ENCODE data around the gene SNRPD2. TPM values are rescaled to one million over a fixed set of nuclear protein-coding genes. Genes with fewer than 3 reads are reported as not detected.

Gene SNRPD2
- total RNA-seq, 4 donors from 2014 or later = 113 to 201 (median 152) TPM

DNA sequence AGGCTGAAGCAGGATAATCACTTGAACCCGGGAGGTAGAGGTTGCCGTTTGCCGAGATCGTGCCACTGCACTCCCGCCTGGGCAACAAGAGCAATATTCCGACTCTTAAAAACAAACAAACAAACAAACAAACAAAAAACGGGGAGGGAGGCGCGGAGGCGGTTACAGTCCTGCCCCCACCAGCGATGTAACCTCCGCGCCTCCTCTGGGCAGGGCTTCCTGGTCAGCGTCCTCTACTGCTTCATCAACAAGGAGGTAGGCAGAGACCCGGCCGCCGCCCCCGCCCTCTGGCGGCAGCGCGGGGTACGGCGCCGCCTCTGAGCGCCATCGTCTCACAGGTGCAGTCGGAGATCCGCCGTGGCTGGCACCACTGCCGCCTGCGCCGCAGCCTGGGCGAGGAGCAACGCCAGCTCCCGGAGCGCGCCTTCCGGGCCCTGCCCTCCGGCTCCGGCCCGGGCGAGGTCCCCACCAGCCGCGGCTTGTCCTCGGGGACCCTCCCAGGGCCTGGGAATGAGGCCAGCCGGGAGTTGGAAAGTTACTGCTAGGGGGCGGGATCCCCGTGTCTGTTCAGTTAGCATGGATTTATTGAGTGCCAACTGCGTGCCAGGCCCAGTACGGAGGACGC lies 10.2 kb downstream of the SNRPD2 start:
- H3K9me3 ChIP-seq = no peaks in the 10 kb centered on the region
- WGBS, 2 donors (ENCODE audit: low coverage in 1 of 2) = 3 to 7% methylated on average over 9 to 13 of the region's 51 CpGs
- H3K4me1 ChIP-seq = peaks cover 0 to 34% (median 8%) of the 10 kb centered on the region in 3 donors
- H3K27me3 ChIP-seq = peaks cover 40% of the 10 kb centered on the region
- TF ChIP-seq POLR2A (IDR thresholded peaks at IDR 0.05) (no peak), POLR2AphosphoS5 (IDR thresholded peaks at IDR 0.05) (peak; percentile 7), CTCF (IDR thresholded peaks at IDR 0.05) (peak in 3 of 4 experiments; percentile 93 to 97 (median 97)), EP300 (IDR thresholded peaks at IDR 0.05) (no peak)
- peak overlapping the region; percentile 11 to 51 for H3K4me3 ChIP-seq
- peak; percentile 95 for ATAC-seq
- H3K27ac ChIP-seq = peak overlapping the region in 3 of 4 donors; percentile 81 to 84 (median 82)
- peaks cover 0 to 32% of the 10 kb centered on the region in 2 donors for H3K36me3 ChIP-seq

DNA sequence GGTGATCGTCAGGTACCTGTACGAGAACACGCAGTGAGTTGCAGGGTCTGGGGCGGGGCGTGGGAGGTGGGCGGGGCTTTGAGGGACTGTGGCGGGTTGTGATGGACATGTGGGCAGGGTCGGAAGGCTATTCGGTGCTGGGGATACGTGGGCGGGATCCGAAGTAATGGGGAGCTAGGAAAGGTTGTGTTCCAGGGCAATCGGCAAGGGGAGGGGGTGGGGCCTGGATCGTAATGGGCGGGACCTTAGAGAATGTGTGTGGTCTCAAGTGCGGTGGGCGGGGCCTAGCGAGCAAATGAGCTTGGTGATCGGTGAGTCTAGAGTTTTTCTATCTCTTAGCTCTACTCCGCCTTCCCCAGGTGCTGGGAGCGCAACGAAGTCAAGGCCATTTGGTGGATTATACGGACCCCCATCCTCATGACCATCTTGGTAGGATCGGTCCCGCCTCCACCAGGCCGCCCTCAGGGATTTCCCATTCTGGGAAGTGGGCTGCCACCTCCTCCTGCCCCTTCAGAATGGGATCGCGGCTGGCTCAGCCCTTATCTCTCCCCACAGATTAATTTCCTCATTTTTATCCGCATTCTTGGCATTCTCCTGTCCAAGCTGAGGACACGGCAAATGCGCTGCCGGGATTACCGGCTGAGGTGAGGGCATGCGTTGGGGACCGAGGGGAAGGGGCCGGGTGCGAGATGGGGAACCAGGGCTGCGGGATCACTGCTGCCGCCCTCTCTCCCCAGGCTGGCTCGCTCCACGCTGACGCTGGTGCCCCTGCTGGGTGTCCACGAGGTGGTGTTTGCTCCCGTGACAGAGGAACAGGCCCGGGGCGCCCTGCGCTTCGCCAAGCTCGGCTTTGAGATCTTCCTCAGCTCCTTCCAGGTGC lies 14.2 kb downstream of the SNRPD2 start:
- no peaks in the 10 kb centered on the region for H3K9me3 ChIP-seq
- no peak for TF ChIP-seq POLR2A (IDR thresholded peaks at IDR 0.05)
- no peak for TF ChIP-seq CTCF (IDR thresholded peaks at IDR 0.05)
- no peak for TF ChIP-seq EP300 (IDR thresholded peaks at IDR 0.05)
- TF ChIP-seq POLR2AphosphoS5 (IDR thresholded peaks at IDR 0.05) = no peak
- WGBS, 2 donors (ENCODE audit: low coverage in 1 of 2) = 0 to 1% methylated on average over 2 to 22 of the region's 49 CpGs
- no peaks in the 10 kb centered on the region for H3K36me3 ChIP-seq
- H3K27ac ChIP-seq = no peak overlapping the region
- H3K4me3 ChIP-seq = peak overlapping the region in 1 of 2 donors; percentile 32
- peaks cover 0 to 34% (median 8%) of the 10 kb centered on the region in 3 donors for H3K4me1 ChIP-seq
- ATAC-seq = no peak
- peaks cover 76% of the 10 kb centered on the region for H3K27me3 ChIP-seq

GRCh38 chr19:45676851-45677263 lies 14.9 kb downstream of the SNRPD2 start:
- ATAC-seq = no peak
- 19% methylated on average over 8 of the region's 28 CpGs; no CpG with 5 or more reads in 1 of the 2 donors for WGBS, 2 donors (ENCODE audit: low coverage in 1 of 2)
- peaks cover 0 to 30% (median 8%) of the 10 kb centered on the region in 3 donors for H3K4me1 ChIP-seq
- no peaks in the 10 kb centered on the region for H3K9me3 ChIP-seq
- no peak overlapping the region for H3K27ac ChIP-seq
- H3K27me3 ChIP-seq = peaks cover 84% of the 10 kb centered on the region
- no peak for TF ChIP-seq CTCF (IDR thresholded peaks at IDR 0.05)
- peak overlapping the region in 1 of 2 donors; percentile 32 for H3K4me3 ChIP-seq
- H3K36me3 ChIP-seq = no peaks in the 10 kb centered on the region

DNA sequence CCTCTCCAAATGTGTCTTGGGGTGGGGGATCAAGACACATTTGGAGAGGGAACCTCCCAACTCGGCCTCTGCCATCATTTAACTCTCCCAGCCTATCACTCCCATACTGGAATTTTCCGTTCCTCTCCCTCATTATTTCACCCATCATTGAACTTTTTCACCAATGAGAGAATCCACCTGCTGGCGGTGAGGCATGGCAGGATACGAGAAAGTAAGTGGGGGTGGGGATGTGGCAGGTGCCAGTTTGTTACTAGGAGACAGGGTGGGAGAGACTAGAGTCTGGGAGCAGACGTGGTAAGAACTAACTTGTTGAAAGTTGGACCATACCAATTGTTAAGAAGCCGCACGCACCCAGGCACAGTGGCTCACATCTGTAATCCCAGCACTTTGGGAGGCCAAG lies 16.8 kb downstream of the SNRPD2 start:
- H3K27ac ChIP-seq = no peak overlapping the region
- WGBS, 2 donors (ENCODE audit: low coverage in 1 of 2) = 43% methylated on average over 3 of the region's 7 CpGs; no CpG with 5 or more reads in 1 of the 2 donors
- no peak for ATAC-seq
- H3K4me3 ChIP-seq = no peak overlapping the region
- no peak for TF ChIP-seq CTCF (IDR thresholded peaks at IDR 0.05)
- no peak for TF ChIP-seq POLR2A (IDR thresholded peaks at IDR 0.05)
- TF ChIP-seq POLR2AphosphoS5 (IDR thresholded peaks at IDR 0.05) = no peak
- TF ChIP-seq EP300 (IDR thresholded peaks at IDR 0.05) = no peak
- peaks cover 0 to 30% (median 11%) of the 10 kb centered on the region in 3 donors for H3K4me1 ChIP-seq
- no peaks in the 10 kb centered on the region for H3K9me3 ChIP-seq
- H3K36me3 ChIP-seq = no peaks in the 10 kb centered on the region
- H3K27me3 ChIP-seq = peaks cover 97% of the 10 kb centered on the region

Data from gastroesophageal sphincter (tissue), 4 donors.